GM21381 (cell line): Measurements from ENCODE around the gene CCDC182.

ENCODE experiments used
- ATAC-seq: cut with Tn5 transposase; IDR thresholded peaks from one replicate; pipeline ENCODE4 v1.9.1; 2021; ENCODE audit warnings: mild to moderate bottlenecking, moderate library complexity; ENCODE audit not compliant: unreplicated experiment

Gene CCDC182

DNA sequence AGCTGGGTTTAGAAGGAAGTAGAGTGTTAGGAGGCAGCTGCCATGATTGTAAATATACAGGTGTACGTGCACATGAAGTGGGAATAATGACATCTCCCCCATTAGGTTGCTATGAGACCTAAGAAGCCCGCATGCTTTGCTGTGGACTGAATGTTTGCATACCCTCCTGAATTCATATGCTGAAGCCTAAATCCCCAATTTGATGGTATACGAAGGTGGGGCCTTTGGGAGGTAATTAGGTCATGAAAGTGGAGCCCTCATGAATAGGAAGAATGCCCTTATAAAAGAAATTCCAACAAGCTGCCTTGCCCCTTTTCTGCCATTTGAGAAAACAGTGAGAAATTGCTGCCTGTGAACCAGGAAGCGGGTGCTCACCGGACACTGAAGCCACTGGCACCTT lies 44.0 kb downstream of the CCDC182 start:
- ATAC-seq = no peak

- no peak for ATAC-seq
Observed at GRCh38 chr17:57699751-57700219, 45.3 kb downstream of the CCDC182 start.

DNA sequence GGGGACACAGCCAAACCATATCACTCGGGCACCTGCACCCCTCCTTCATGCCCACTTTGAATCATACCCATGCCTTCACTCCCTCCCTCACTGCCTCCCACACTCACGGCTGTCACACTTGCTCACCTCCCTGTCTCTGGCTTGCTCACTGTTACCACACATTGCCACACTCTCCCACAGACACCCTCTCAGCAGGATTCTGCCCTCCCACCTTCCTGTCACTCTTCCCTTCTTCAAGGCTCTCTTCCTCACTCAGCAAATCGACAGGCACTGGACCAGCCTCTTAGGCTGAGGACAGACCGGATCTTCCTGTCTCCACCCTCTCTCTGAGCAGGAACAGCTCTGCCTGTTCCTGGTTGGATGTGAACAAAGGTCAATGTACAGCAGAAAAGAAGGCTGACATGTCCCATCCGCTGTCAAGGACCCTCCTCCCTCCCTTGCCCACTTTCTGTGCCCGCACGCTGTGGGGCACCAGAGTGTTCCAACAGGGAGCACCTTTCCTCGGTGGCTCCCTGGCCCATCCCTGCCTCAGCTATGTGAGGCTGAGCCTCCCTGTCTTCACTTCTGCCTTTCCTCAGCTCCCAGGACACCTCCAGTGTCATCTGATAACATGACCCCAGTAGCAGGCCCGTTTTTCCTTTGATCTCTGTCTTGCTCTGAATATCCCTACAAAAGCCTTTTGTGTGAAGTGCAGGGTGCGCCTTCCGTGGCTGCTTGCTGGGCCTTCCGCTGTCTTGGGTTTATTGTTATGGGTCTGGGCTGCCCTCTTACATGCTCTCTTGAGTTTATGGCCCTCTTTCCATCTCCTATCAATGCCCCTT lies 47.0 kb downstream of the CCDC182 start:
- ATAC-seq = no peak

DNA sequence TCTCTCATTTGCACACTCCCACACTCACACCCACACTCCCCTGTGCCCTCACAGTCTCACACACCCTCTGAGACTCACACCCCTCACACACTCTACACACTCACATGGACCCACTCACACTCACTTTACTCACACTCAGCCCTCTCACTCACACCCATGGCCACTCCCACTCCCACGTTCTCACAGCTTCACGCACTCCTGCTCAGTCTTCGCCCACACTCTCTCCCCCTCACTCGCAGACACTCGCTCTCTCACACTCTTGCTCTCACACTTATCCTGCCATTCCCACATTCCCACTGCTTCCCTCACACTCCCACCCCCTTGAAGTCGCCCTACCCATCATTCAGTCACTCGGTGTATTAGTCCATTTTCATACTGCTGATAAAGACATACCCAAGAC lies 47.9 kb downstream of the CCDC182 start:
- ATAC-seq = no peak

GRCh38 chr17:57696050-57696449 lies 49.0 kb downstream of the CCDC182 start:
- ATAC-seq = no peak
